Astrocyte (in vitro differentiated cells and primary cell): Measurements from ENCODE around the gene ABHD2. TPM values are rescaled to one million over a fixed set of nuclear protein-coding genes. Genes with fewer than 3 reads are reported as not detected.

Experiments used
- DNase-seq: peaks from one replicate; pipeline ENCODE4 v3.0.0-alpha.2; 2010; ENCODE audit warnings: low read depth
- FAIRE-seq: peaks from 2 replicates; lab custom pipeline; 2011; peaks lifted over from hg19 to GRCh38; lab: Jason Lieb, UNC
- H2AFZ ChIP-seq: 2 replicates; pipeline ENCODE4 v1.6.0; 2012; ENCODE audit warnings: low read depth, low read length, inconsistent platforms
- H3K27ac ChIP-seq: 2 replicates; pipeline ENCODE4 v1.5.1; 2011; ENCODE audit warnings: low read depth, low read length, inconsistent platforms
- H3K27me3 ChIP-seq: 2 replicates; pipeline ENCODE4 v1.6.0; 2011; ENCODE audit warnings: low read length, inconsistent platforms; ENCODE audit not compliant: insufficient read depth
- H3K36me3 ChIP-seq: 2 replicates; pipeline ENCODE4 v1.5.1; 2011; ENCODE audit warnings: low read length, inconsistent platforms; ENCODE audit not compliant: insufficient read depth
- H3K4me1 ChIP-seq: 2 replicates; pipeline ENCODE4 v1.5.1; 2011; ENCODE audit warnings: low read length, inconsistent platforms; ENCODE audit not compliant: insufficient read depth
- H3K4me2 ChIP-seq: 2 replicates; pipeline ENCODE4 v1.6.0; 2012; ENCODE audit warnings: low read length, inconsistent platforms
- H3K4me3 ChIP-seq: 2 replicates; pipeline ENCODE4 v1.5.1; 2011; ENCODE audit warnings: low read depth, mild to moderate bottlenecking, low read length, inconsistent platforms; ENCODE audit not compliant: insufficient read depth
- H3K79me2 ChIP-seq: 2 replicates; pipeline ENCODE4 v1.6.0; 2012; ENCODE audit warnings: mild to moderate bottlenecking, low read length, inconsistent platforms; ENCODE audit not compliant: insufficient read depth
- H3K9ac ChIP-seq: 2 replicates; pipeline ENCODE4 v1.6.0; 2012; ENCODE audit warnings: mild to moderate bottlenecking, low read length, inconsistent platforms
- H3K9me3 ChIP-seq: 2 replicates; pipeline ENCODE4 v1.5.1; 2012; ENCODE audit warnings: low read depth, mild to moderate bottlenecking, low read length, inconsistent platforms; ENCODE audit not compliant: insufficient read depth
- H4K20me1 ChIP-seq: 2 replicates; pipeline ENCODE4 v1.6.0; 2012; ENCODE audit warnings: low read length, inconsistent platforms; ENCODE audit not compliant: insufficient read depth
- H3K27ac Mint-ChIP-seq: one replicate; pipeline ENCODE4 v1.8.0; 2021; ENCODE audit warnings: mild to moderate bottlenecking, mixed read lengths; ENCODE audit not compliant: unreplicated experiment
- H3K27me3 Mint-ChIP-seq: one replicate; pipeline ENCODE4 v1.8.0; 2021; ENCODE audit warnings: low read depth, mixed read lengths; ENCODE audit not compliant: unreplicated experiment
- H3K36me3 Mint-ChIP-seq: one replicate; pipeline ENCODE4 v1.8.0; 2021; ENCODE audit warnings: low read depth, mixed read lengths; ENCODE audit not compliant: unreplicated experiment
- H3K4me1 Mint-ChIP-seq: one replicate; pipeline ENCODE4 v1.8.0; 2021; ENCODE audit warnings: low read depth, mixed read lengths; ENCODE audit not compliant: unreplicated experiment
- H3K4me3 Mint-ChIP-seq: one replicate; pipeline ENCODE4 v1.8.0; 2021; ENCODE audit warnings: mild to moderate bottlenecking, moderate library complexity, mixed read lengths; ENCODE audit not compliant: unreplicated experiment
- H3K9me3 Mint-ChIP-seq: one replicate; pipeline ENCODE4 v1.8.0; 2021; ENCODE audit warnings: mild to moderate bottlenecking, mixed read lengths; ENCODE audit not compliant: unreplicated experiment
- CTCF ChIP-seq: IDR thresholded peaks from 2 replicates; pipeline ENCODE4 v1.5.1; 2011; ENCODE audit warnings: low read depth, mild to moderate bottlenecking, inconsistent platforms, low read length, moderate library complexity; ENCODE audit not compliant: insufficient read depth
- EZH2 ChIP-seq: IDR thresholded peaks from 2 replicates; pipeline ENCODE4 v1.6.1; 2012; ENCODE audit warnings: mild to moderate bottlenecking, low read length, inconsistent platforms; ENCODE audit not compliant: insufficient read depth
- total RNA-seq: library from RNA; stranded (reverse); gene quantifications from 2 replicates; pipeline ENCODE4 v1.2.1, GENCODE V29; 2021

Gene ABHD2
- total RNA-seq, 1 donor from 2014 or later = 41.3 TPM

DNA sequence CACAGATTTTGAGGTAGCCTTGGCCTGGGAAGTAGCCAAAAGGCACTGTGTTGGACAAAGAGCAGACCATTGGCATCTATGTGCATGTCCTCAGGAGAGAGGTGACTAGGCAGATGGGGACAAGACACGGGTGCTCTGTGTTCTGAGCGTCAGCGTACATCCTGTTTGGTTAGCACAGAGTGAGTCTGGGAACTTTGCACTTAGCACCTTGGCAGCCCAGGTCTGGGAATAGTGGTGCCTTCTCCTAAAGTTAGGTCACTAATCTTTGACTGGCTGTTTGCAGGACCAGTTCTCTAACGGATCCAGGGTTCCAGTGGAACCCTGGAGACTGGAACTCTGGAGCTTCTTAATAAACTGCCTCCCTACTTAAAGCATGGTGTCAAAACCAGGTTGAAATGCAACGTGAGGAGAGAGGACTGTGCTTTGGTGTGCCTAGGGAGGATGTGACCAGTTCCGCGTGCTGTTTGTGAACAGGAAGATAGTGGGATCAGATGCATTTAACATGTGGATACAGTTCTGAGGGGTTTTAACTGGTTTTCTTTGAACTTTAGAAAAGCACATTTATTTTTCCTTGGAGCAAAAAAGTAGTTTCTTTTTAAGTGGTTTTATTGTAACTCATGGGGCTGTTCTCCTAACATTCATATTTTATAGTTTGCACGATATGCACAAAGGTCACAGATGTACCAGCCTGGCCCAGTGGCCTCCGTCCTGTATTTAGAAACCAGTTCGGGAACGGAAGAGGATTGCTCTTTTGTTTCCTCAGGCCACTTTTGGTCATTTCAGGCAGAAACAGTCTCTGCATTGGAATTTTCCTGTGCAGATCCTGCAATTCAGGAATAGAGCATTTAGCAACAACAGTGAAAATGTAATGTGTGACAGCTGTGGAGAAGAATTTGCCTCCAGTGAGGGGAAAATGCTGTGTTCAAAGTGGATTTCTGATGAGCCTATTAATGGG lies 48.8 kb downstream of the ABHD2 start:
- Histone ChIP-seq H3K36me3 (no peaks in the 10 kb centered on the region), H2AFZ (no peak overlapping the region), H3K27ac (no peak overlapping the region), H4K20me1 (peaks cover 23% of the 10 kb centered on the region), H3K27me3 (no peaks in the 10 kb centered on the region), H3K4me1 (peaks cover 14% of the 10 kb centered on the region), H3K4me2 (no peak overlapping the region), H3K9me3 (no peaks in the 10 kb centered on the region), H3K9ac (no peak overlapping the region), H3K4me3 (no peak overlapping the region), H3K79me2 (peaks cover 15% of the 10 kb centered on the region)
- H3K4me3 Mint-ChIP-seq = no peak overlapping the region
- peaks cover 22% of the 10 kb centered on the region for H3K4me1 Mint-ChIP-seq
- peaks cover 5% of the 10 kb centered on the region for H3K36me3 Mint-ChIP-seq
- H3K9me3 Mint-ChIP-seq = no peaks in the 10 kb centered on the region
- no peaks in the 10 kb centered on the region for H3K27me3 Mint-ChIP-seq
- FAIRE-seq (peak; percentile 20), DNase-seq (no peak)
- TF ChIP-seq CTCF (no peak), EZH2 (no peak)
- no peak overlapping the region for H3K27ac Mint-ChIP-seq

GRCh38 chr15:89137926-89138325 lies 49.7 kb downstream of the ABHD2 start:
- Histone ChIP-seq H3K4me2 (no peak overlapping the region), H3K9me3 (no peaks in the 10 kb centered on the region), H3K27ac (no peak overlapping the region), H2AFZ (no peak overlapping the region), H3K4me1 (peaks cover 18% of the 10 kb centered on the region), H3K36me3 (no peaks in the 10 kb centered on the region), H4K20me1 (peaks cover 22% of the 10 kb centered on the region), H3K4me3 (no peak overlapping the region), H3K79me2 (peaks cover 15% of the 10 kb centered on the region), H3K27me3 (no peaks in the 10 kb centered on the region), H3K9ac (no peak overlapping the region)
- no peak for FAIRE-seq
- Mint-ChIP-seq H3K27ac (no peak overlapping the region), H3K9me3 (no peaks in the 10 kb centered on the region), H3K27me3 (no peaks in the 10 kb centered on the region), H3K36me3 (peaks cover 9% of the 10 kb centered on the region), H3K4me3 (no peak overlapping the region), H3K4me1 (peaks cover 25% of the 10 kb centered on the region)
- TF ChIP-seq CTCF (no peak), EZH2 (no peak)
- no peak for DNase-seq
